CD8-positive, alpha-beta memory T cell (primary cell): ENCODE results near the gene TRIM72. TPM values are rescaled to one million over a fixed set of nuclear protein-coding genes. Genes with fewer than 3 reads are reported as not detected.

Experiments used
- CTCF ChIA-PET: fragments of 350-600 bp; sonication (Branson Sonifier 250); formaldehyde crosslinking; loops from one replicate; lab custom pipeline; 2021; ENCODE audit warnings: antibody characterized with exemption; lab: Charles Lee
- POLR2A ChIA-PET: fragments of 350-600 bp; sonication (Branson Sonifier 250); formaldehyde crosslinking; loops from one replicate; lab custom pipeline; 2021; ENCODE audit warnings: antibody characterized with exemption; lab: Charles Lee
- DNase-seq, 5 donors: peaks; one replicate each; pipeline versions ENCODE4 v3.0.0 to v3.0.0-alpha.2; 2020 to 2022; ENCODE audit warnings: mixed read lengths in 1 of 5
- H3K27ac ChIP-seq: one replicate; pipeline ENCODE4 v1.7.0; 2013; ENCODE audit warnings: low read depth, mild to moderate bottlenecking, low read length, moderate library complexity
- H3K27me3 ChIP-seq: 2 replicates; pipeline ENCODE4 v1.7.0; 2013; ENCODE audit warnings: low read length, mild to moderate bottlenecking; ENCODE audit not compliant: insufficient read depth, poor library complexity, severe bottlenecking
- H3K36me3 ChIP-seq: 2 replicates; pipeline ENCODE4 v1.7.0; 2013; ENCODE audit warnings: mild to moderate bottlenecking, low read length, moderate library complexity; ENCODE audit not compliant: insufficient read depth
- H3K4me1 ChIP-seq: 2 replicates; pipeline ENCODE4 v1.7.0; 2013; ENCODE audit warnings: mild to moderate bottlenecking, low read length, moderate library complexity; ENCODE audit not compliant: insufficient read depth
- H3K4me3 ChIP-seq: 2 replicates; pipeline ENCODE4 v1.7.0; 2013; ENCODE audit warnings: mild to moderate bottlenecking, low read length
- H3K9me3 ChIP-seq: 2 replicates; pipeline ENCODE4 v1.7.0; 2013; ENCODE audit warnings: mild to moderate bottlenecking, low read length
- H3K27ac Mint-ChIP-seq, 8 donors: one replicate each; pipeline ENCODE4 v1.8.0; 2020 to 2021; ENCODE audit warnings: mixed read lengths in 8 of 8, mild to moderate bottlenecking in 6 of 8, inconsistent platforms in 3 of 8, moderate library complexity in 3 of 8
- H3K27me3 Mint-ChIP-seq, 2 donors: one replicate each; pipeline ENCODE4 v1.8.0; 2020 to 2021; ENCODE audit warnings: mixed read lengths in 2 of 2, mild to moderate bottlenecking in 1 of 2, moderate library complexity in 1 of 2
- H3K36me3 Mint-ChIP-seq, 3 donors: one replicate each; pipeline ENCODE4 v1.8.0; 2020 to 2021; ENCODE audit warnings: mixed read lengths in 3 of 3, inconsistent platforms in 1 of 3, mild to moderate bottlenecking in 1 of 3
- H3K4me1 Mint-ChIP-seq, 3 donors: one replicate each; pipeline ENCODE4 v1.8.0; 2020 to 2021; ENCODE audit warnings: mixed read lengths in 3 of 3, inconsistent platforms in 1 of 3, mild to moderate bottlenecking in 1 of 3
- H3K4me3 Mint-ChIP-seq, 7 donors: one replicate each; pipeline ENCODE4 v1.8.0; 2020 to 2021; ENCODE audit warnings: mixed read lengths in 7 of 7, mild to moderate bottlenecking in 6 of 7, moderate library complexity in 4 of 7, inconsistent platforms in 2 of 7
- H3K9me3 Mint-ChIP-seq, 5 donors: one replicate each; pipeline ENCODE4 v1.8.0; 2020 to 2022; ENCODE audit warnings: mixed read lengths in 5 of 5, mild to moderate bottlenecking in 3 of 5, moderate library complexity in 2 of 5, inconsistent platforms in 1 of 5
- polyA plus RNA-seq: library from polyadenylated mRNA; unstranded; fragments of 300-500 nt; fragmentation: Illumina TruSeq; gene quantifications from one replicate; pipeline ENCODE4 v1.2.3, GENCODE V29; 2021
- total RNA-seq, 2 experiments: library from RNA; stranded (reverse); gene quantifications; one replicate each; pipeline ENCODE4 v1.2.3, GENCODE V29; 2021

The TRIM72 gene
- total and polyA plus RNA-seq, 3 experiments from 2014 or later: not detected

GRCh38 chr16:31186930-31187807, 26.8 kb upstream of the TRIM72 start:
- no peaks in the 10 kb centered on the region for H3K9me3 Mint-ChIP-seq
- H3K27ac ChIP-seq: no peak overlapping the region
- H3K4me3 ChIP-seq: no peak overlapping the region

GRCh38 chr16:31187808-31188189, 26.1 kb upstream of the TRIM72 start:
- no peaks in the 10 kb centered on the region for H3K27me3 Mint-ChIP-seq
- H3K27me3 ChIP-seq: no peaks in the 10 kb centered on the region
- no peak overlapping the region for H3K4me3 ChIP-seq
- peaks cover 68% of the 10 kb centered on the region for H3K4me1 ChIP-seq
- H3K27ac Mint-ChIP-seq: peak overlapping the region in 6 of 8 donors; percentile 10 to 85 (median 58)
- peaks cover 90% of the 10 kb centered on the region for H3K36me3 ChIP-seq
- ChIA-PET POLR2A (interaction anchor here (0.6 to 6.7 kb wide), 4 partner anchors 14 to 63 kb away, joined by 3 to 40 read pairs (median 6); partner anchors contain the start of gene PYCARD), CTCF (interaction anchor here (1.5 to 2.1 kb wide), 2 partner anchors 11 to 45 kb away, joined by 5 to 7 read pairs; no protein-coding TSS in a partner anchor)
- H3K9me3 Mint-ChIP-seq: no peaks in the 10 kb centered on the region
- H3K9me3 ChIP-seq: no peaks in the 10 kb centered on the region
- H3K4me3 Mint-ChIP-seq: peak overlapping the region in 2 of 7 donors; percentile 21 to 23
- H3K4me1 Mint-ChIP-seq: peaks cover 79 to 91% (median 91%) of the 10 kb centered on the region in 3 donors
- H3K36me3 Mint-ChIP-seq: peaks cover 53 to 97% (median 60%) of the 10 kb centered on the region in 3 donors
- H3K27ac ChIP-seq: no peak overlapping the region
- DNase-seq: no peak

More at GRCh38 chr16:31186930-31187807, 26.8 kb upstream of the TRIM72 start:
- Histone ChIP-seq H3K36me3 (peaks cover 94% of the 10 kb centered on the region), H3K4me1 (peaks cover 75% of the 10 kb centered on the region), H3K27me3 (no peaks in the 10 kb centered on the region), H3K9me3 (no peaks in the 10 kb centered on the region)
- Mint-ChIP-seq H3K36me3 (peaks cover 57 to 97% (median 59%) of the 10 kb centered on the region in 3 donors), H3K4me1 (peaks cover 85 to 96% (median 96%) of the 10 kb centered on the region in 3 donors), H3K27ac (peak overlapping the region; percentile 64 to 85 (median 67)), H3K4me3 (peak overlapping the region in 5 of 7 donors; percentile 9 to 34 (median 26)), H3K27me3 (no peaks in the 10 kb centered on the region)
- DNase-seq: no peak
- CTCF ChIA-PET: interaction anchor here (1.5 to 2.1 kb wide), 2 partner anchors 11 to 45 kb away, joined by 5 to 7 read pairs; no protein-coding TSS in a partner anchor
- POLR2A ChIA-PET: interaction anchor here (0.6 to 6.7 kb wide), 4 partner anchors 14 to 62 kb away, joined by 3 to 40 read pairs (median 6); partner anchors contain the start of gene PYCARD

GRCh38 chr16:31188450-31189411, 25.2 kb upstream of the TRIM72 start:
- Histone ChIP-seq H3K4me1 (peaks cover 59% of the 10 kb centered on the region), H3K36me3 (peaks cover 90% of the 10 kb centered on the region), H3K27ac (no peak overlapping the region), H3K4me3 (no peak overlapping the region), H3K9me3 (no peaks in the 10 kb centered on the region), H3K27me3 (no peaks in the 10 kb centered on the region)
- no peak for DNase-seq
- H3K27me3 Mint-ChIP-seq: no peaks in the 10 kb centered on the region
- ChIA-PET CTCF (interaction anchor here (1.9 kb wide), 1 partner anchor 46 kb away, joined by 6 read pairs; no protein-coding TSS in a partner anchor), POLR2A (interaction anchor here (1.7 kb wide), 1 partner anchor 9 kb away, joined by 6 read pairs; the partner anchor contains the start of gene FUS)
- H3K4me3 Mint-ChIP-seq: peak overlapping the region in 5 of 7 donors; percentile 0 to 51 (median 21)
- peaks cover 54 to 96% (median 57%) of the 10 kb centered on the region in 3 donors for H3K36me3 Mint-ChIP-seq
- peak overlapping the region in 7 of 8 donors; percentile 38 to 86 (median 68) for H3K27ac Mint-ChIP-seq
- no peaks in the 10 kb centered on the region for H3K9me3 Mint-ChIP-seq
- peaks cover 74 to 90% (median 87%) of the 10 kb centered on the region in 3 donors for H3K4me1 Mint-ChIP-seq

GRCh38 chr16:31189412-31189778, 24.5 kb upstream of the TRIM72 start:
- Mint-ChIP-seq H3K9me3 (no peaks in the 10 kb centered on the region), H3K4me1 (peaks cover 72 to 91% (median 88%) of the 10 kb centered on the region in 3 donors), H3K4me3 (peak overlapping the region in 5 of 7 donors; percentile 0 to 51 (median 15)), H3K36me3 (peaks cover 53 to 98% (median 56%) of the 10 kb centered on the region in 3 donors), H3K27me3 (no peaks in the 10 kb centered on the region), H3K27ac (peak overlapping the region in 7 of 8 donors; percentile 6 to 86 (median 68))
- Histone ChIP-seq H3K27ac (no peak overlapping the region), H3K27me3 (no peaks in the 10 kb centered on the region), H3K9me3 (no peaks in the 10 kb centered on the region), H3K36me3 (peaks cover 92% of the 10 kb centered on the region), H3K4me1 (peaks cover 54% of the 10 kb centered on the region), H3K4me3 (no peak overlapping the region)
- ChIA-PET CTCF (interaction anchor here (1.9 kb wide), 1 partner anchor 47 kb away, joined by 6 read pairs; no protein-coding TSS in a partner anchor), POLR2A (interaction anchor here (1.7 kb wide), 1 partner anchor 9 kb away, joined by 6 read pairs; the partner anchor contains the start of gene FUS)
- DNase-seq: no peak

- POLR2A ChIA-PET: interaction anchor here (1.7 kb wide), 1 partner anchor 10 kb away, joined by 6 read pairs; the partner anchor contains the start of gene FUS
- H3K4me3 ChIP-seq: no peak overlapping the region
- H3K4me1 Mint-ChIP-seq: peaks cover 68 to 92% (median 87%) of the 10 kb centered on the region in 3 donors
- CTCF ChIA-PET: interaction anchor here (1.9 kb wide), 1 partner anchor 48 kb away, joined by 6 read pairs; no protein-coding TSS in a partner anchor
- H3K36me3 Mint-ChIP-seq: peaks cover 52 to 98% (median 57%) of the 10 kb centered on the region in 3 donors
- peaks cover 90% of the 10 kb centered on the region for H3K36me3 ChIP-seq
- no peaks in the 10 kb centered on the region for H3K27me3 ChIP-seq
- H3K4me3 Mint-ChIP-seq: peak overlapping the region in 2 of 7 donors; percentile 17 to 41
- H3K9me3 Mint-ChIP-seq: no peaks in the 10 kb centered on the region
- no peak for DNase-seq
- peak overlapping the region; percentile 17 to 90 (median 72) for H3K27ac Mint-ChIP-seq
- H3K27me3 Mint-ChIP-seq: no peaks in the 10 kb centered on the region
- H3K27ac ChIP-seq: no peak overlapping the region
- H3K9me3 ChIP-seq: no peaks in the 10 kb centered on the region
- peaks cover 49% of the 10 kb centered on the region for H3K4me1 ChIP-seq
Measured at GRCh38 chr16:31190061-31190460, 23.9 kb upstream of the TRIM72 start.

GRCh38 chr16:31190818-31191444, 23.0 kb upstream of the TRIM72 start:
- Mint-ChIP-seq H3K27me3 (no peaks in the 10 kb centered on the region), H3K27ac (peak overlapping the region in 5 of 8 donors; percentile 25 to 90 (median 38)), H3K36me3 (peaks cover 50 to 98% (median 53%) of the 10 kb centered on the region in 3 donors), H3K9me3 (no peaks in the 10 kb centered on the region), H3K4me3 (peak overlapping the region in 2 of 7 donors; percentile 25 to 70), H3K4me1 (peaks cover 61 to 85% (median 81%) of the 10 kb centered on the region in 3 donors)
- CTCF ChIA-PET: interaction anchor here (1.9 kb wide), 1 partner anchor 49 kb away, joined by 6 read pairs; no protein-coding TSS in a partner anchor
- Histone ChIP-seq H3K4me1 (peaks cover 40% of the 10 kb centered on the region), H3K4me3 (no peak overlapping the region), H3K9me3 (no peaks in the 10 kb centered on the region), H3K36me3 (peaks cover 85% of the 10 kb centered on the region), H3K27me3 (no peaks in the 10 kb centered on the region), H3K27ac (no peak overlapping the region)
- POLR2A ChIA-PET: interaction anchor here (1.4 kb wide), 1 partner anchor 11 kb away, joined by 4 read pairs; the partner anchor contains the start of gene PYCARD
- no peak for DNase-seq
